AG04450 (cell line): Measurements from ENCODE around the gene PCDHGA6. TPM values are rescaled to one million over a fixed set of nuclear protein-coding genes. Genes with fewer than 3 reads are reported as not detected.

Experiments
- CTCF ChIA-PET: fragments of 300-600, 350-600 bp; formaldehyde crosslinking; extraction: SDS; loops from one replicate; lab custom pipeline; 2022; ENCODE audit warnings: antibody characterized with exemption, inconsistent platforms; lab: Charles Lee
- POLR2A ChIA-PET: fragments of 350-600 bp; formaldehyde crosslinking; extraction: SDS; loops from one replicate; lab custom pipeline; 2021; ENCODE audit warnings: antibody characterized with exemption, inconsistent platforms; lab: Yijun Ruan, JAX
- DNase-seq: peaks from one replicate; pipeline ENCODE4 v3.0.0-alpha.2; 2011; ENCODE audit warnings: low read depth, low spot score
- H3K27ac ChIP-seq: one replicate; pipeline ENCODE4 v1.5.1; 2012; ENCODE audit warnings: low read depth, low read length, control low read depth
- H3K27me3 ChIP-seq: one replicate; pipeline ENCODE4 v1.6.0; 2012; ENCODE audit warnings: low read length; ENCODE audit not compliant: control insufficient read depth, insufficient read depth
- H3K4me3 ChIP-seq: 2 replicates; pipeline ENCODE4 v1.5.1; 2011; ENCODE audit warnings: mild to moderate bottlenecking, low read depth, low read length, control low read depth
- H3K9me3 ChIP-seq: 2 replicates; pipeline ENCODE4 v1.5.1; 2012; ENCODE audit warnings: low read length; ENCODE audit not compliant: control insufficient read depth, insufficient read depth
- CTCF ChIP-seq: IDR thresholded peaks from 2 replicates; pipeline ENCODE4 v1.5.1; 2011; ENCODE audit warnings: low read depth, low read length, control low read depth, inconsistent platforms
- polyA plus RNA-seq: library from polyadenylated mRNA; depleted of rRNA; stranded (reverse); fragments of >200 nt; gene quantifications from 2 replicates; pipeline ENCODE4 v1.2.3, GENCODE V29; 2011

Gene PCDHGA6
- polyA plus RNA-seq, 1 experiment: 4.8 TPM

DNA sequence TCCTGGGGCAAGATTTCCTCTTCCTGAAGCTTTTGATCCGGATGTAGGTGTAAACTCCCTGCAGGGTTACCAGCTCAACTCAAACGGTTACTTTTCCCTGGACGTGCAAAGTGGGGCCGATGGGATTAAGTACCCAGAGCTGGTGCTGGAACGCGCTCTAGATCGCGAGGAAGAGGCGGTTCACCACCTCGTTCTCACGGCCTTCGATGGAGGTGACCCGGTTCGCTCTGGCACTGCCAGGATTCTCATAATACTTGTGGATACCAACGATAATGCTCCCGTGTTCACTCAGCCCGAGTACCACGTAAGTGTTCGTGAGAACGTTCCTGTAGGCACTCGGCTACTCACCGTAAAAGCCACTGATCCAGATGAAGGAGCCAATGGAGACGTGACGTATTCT, 18.1 kb upstream of the PCDHGA6 start:
- Histone ChIP-seq H3K9me3 (peaks cover 57% of the 10 kb centered on the region), H3K27ac (no peak overlapping the region), H3K4me3 (peak overlapping the region; percentile 51), H3K27me3 (peaks cover 4% of the 10 kb centered on the region)
- no peak for DNase-seq
- no peak for TF ChIP-seq CTCF
- POLR2A ChIA-PET: no interaction called here
- CTCF ChIA-PET: interaction anchor here (1.1 to 2.7 kb wide), 10 partner anchors 17 to 211 kb away, joined by 3 to 35 read pairs (median 6); partner anchors contain the start of genes PCDHGA10, PCDHGA2, PCDHGB7 and TAF7

DNA sequence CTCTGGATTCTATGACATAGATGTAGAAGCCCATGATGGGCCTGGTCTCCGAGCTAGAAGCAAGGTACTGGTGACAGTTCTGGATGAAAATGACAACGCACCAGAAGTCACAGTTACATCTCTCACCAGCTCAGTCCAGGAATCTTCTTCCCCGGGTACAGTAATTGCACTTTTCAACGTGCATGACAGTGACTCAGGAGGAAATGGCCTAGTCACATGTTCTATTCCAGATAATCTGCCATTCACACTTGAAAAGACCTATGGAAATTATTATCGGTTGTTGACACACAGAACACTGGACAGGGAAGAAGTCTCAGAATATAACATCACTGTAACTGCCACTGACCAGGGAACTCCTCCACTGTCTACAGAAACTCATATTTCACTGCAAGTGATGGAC, 17.6 kb upstream of the PCDHGA6 start:
- CTCF ChIA-PET: interaction anchor here (1.1 to 2.1 kb wide), 7 partner anchors 17 to 210 kb away, joined by 3 to 13 read pairs (median 6); partner anchors contain the start of genes PCDHGA2, PCDHGB7 and TAF7

GRCh38 chr5:141356950-141357349, 16.7 kb upstream of the PCDHGA6 start:
- no peak for TF ChIP-seq CTCF
- POLR2A ChIA-PET: no interaction called here

More for the DNA sequence above, 17.6 kb upstream of the PCDHGA6 start:
- Histone ChIP-seq H3K27ac (no peak overlapping the region), H3K9me3 (peaks cover 58% of the 10 kb centered on the region), H3K27me3 (peaks cover 4% of the 10 kb centered on the region), H3K4me3 (no peak overlapping the region)
- POLR2A ChIA-PET: no interaction called here
- no peak for TF ChIP-seq CTCF
- DNase-seq: no peak

DNA sequence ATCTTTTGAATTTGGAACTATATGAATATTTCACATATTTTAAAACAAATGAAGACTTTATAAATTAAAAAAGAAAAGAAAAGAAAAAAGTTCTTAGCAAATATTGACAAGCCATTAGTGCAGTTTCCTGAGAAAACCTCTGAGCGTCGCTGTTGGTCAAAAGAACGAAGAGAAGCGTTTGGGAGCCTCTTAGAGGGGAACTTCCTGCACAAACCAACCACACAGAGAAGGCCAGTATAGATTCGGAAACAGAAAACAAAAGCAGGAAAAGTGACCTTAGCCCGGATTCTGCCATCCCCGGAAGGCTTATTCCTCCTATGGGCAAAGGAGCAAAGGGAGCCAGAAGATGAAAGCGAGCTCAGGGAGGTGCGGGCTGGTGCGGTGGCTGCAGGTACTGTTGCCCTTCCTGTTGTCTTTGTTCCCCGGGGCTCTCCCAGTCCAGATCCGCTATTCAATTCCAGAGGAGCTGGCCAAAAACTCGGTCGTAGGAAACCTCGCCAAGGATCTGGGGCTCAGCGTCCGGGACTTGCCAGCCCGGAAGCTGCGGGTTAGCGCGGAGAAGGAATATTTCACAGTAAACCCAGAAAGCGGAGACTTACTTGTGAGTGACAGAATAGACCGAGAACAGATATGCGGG, 13.8 kb upstream of the PCDHGA6 start, which contains the start of gene PCDHGB2:
PCDHGB2 (plus strand) TSS at position 205 of the 637 bp plus-strand sequence; CDS start at position 347, 142 bp downstream.
- ChIA-PET POLR2A (no interaction called here), CTCF (interaction anchor here (0.6 to 1.3 kb wide), 5 partner anchors 198 to 207 kb away, joined by 3 to 12 read pairs (median 4); no protein-coding TSS in a partner anchor)
- H3K9me3 ChIP-seq: peaks cover 65% of the 10 kb centered on the region
- peak within 1 kb of the TSS; percentile 49 for H3K27ac ChIP-seq
- H3K27me3 ChIP-seq: peaks cover 17% of the 10 kb centered on the region
- H3K4me3 ChIP-seq: peak within 1 kb of the TSS; percentile 50
- no peak for DNase-seq
- peak; percentile 49 for TF ChIP-seq CTCF

More at GRCh38 chr5:141356950-141357349, 16.7 kb upstream of the PCDHGA6 start:
- Histone ChIP-seq H3K9me3 (peaks cover 59% of the 10 kb centered on the region), H3K4me3 (no peak overlapping the region), H3K27ac (no peak overlapping the region), H3K27me3 (peaks cover 9% of the 10 kb centered on the region)
- CTCF ChIA-PET: interaction anchor here (2.1 kb wide), 1 partner anchor 207 kb away, joined by 8 read pairs; no protein-coding TSS in a partner anchor
- DNase-seq: no peak

DNA sequence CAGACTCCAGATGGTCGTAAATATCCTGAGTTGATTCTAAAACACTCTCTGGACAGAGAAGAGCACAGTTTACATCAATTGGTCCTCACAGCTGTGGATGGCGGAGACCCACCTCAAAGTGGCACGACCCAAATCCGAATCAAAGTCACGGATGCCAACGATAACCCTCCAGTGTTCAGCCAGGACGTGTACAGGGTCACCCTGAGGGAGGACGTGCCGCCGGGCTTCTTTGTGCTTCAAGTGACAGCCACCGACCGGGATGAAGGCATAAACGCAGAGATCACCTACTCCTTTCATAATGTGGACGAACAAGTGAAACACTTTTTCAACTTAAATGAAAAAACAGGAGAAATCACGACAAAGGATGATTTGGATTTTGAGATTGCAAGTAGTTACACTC, 13.0 kb upstream of the PCDHGA6 start:
- ChIA-PET CTCF (interaction anchor here (0.6 to 1.3 kb wide), 4 partner anchors 197 to 206 kb away, joined by 3 to 12 read pairs (median 4); no protein-coding TSS in a partner anchor), POLR2A (no interaction called here)
- TF ChIP-seq CTCF: no peak
- Histone ChIP-seq H3K9me3 (peaks cover 65% of the 10 kb centered on the region), H3K27me3 (peaks cover 24% of the 10 kb centered on the region), H3K27ac (no peak overlapping the region), H3K4me3 (no peak overlapping the region)
- DNase-seq: no peak
